ENCODE measurements around the gene FKBP1B. TPM values are rescaled to one million over a fixed set of nuclear protein-coding genes. Genes with fewer than 3 reads are reported as not detected.
"Not testable (repeated sequence)": the region's sequence is repeated elsewhere in the genome, so short reads cannot be mapped to it uniquely, and the experiment has no call there.

FKBP1B gene
- total RNA-seq, 1 donor from 2014 or later: 73.8 TPM

- not testable (repeated sequence) for DNase-seq (ENCODE audit: low spot score in 2 of 2); FAIRE-seq
Measured at GRCh38 chr2:24093270-24093669, 43.7 kb downstream of the FKBP1B start.

- DNase-seq (ENCODE audit: low spot score in 2 of 2); FAIRE-seq: not testable (repeated sequence)
Measured at GRCh38 chr2:24095171-24095677, 45.7 kb downstream of the FKBP1B start.

- FAIRE-seq; DNase-seq (ENCODE audit: low spot score in 2 of 2): not testable (repeated sequence)
Measured at GRCh38 chr2:24100732-24101131, 51.2 kb downstream of the FKBP1B start.

GRCh38 chr2:24101992-24102391 lies 52.5 kb downstream of the FKBP1B start:
- FAIRE-seq: no peak
- DNase-seq (ENCODE audit: low spot score in 2 of 2): no peak

- FAIRE-seq: no peak
- DNase-seq (ENCODE audit: low spot score in 2 of 2): no peak
Measured at GRCh38 chr2:24102677-24103076, 53.1 kb downstream of the FKBP1B start.

- FAIRE-seq (no peak), DNase-seq (ENCODE audit: low spot score in 2 of 2) (no peak)
Measured at GRCh38 chr2:24104110-24104650, 54.6 kb downstream of the FKBP1B start.

GRCh38 chr2:24104906-24105305 lies 55.4 kb downstream of the FKBP1B start:
- DNase-seq (ENCODE audit: low spot score in 2 of 2): no peak
- no peak for FAIRE-seq

- FAIRE-seq (no peak), DNase-seq (ENCODE audit: low spot score in 2 of 2) (no peak)
Measured at GRCh38 chr2:24105816-24106215, 56.3 kb downstream of the FKBP1B start.

- DNase-seq (ENCODE audit: low spot score in 2 of 2) (no peak), FAIRE-seq (no peak)
Measured at GRCh38 chr2:24106786-24107185, 57.2 kb downstream of the FKBP1B start.

- FAIRE-seq (peak; percentile 31), DNase-seq (ENCODE audit: low spot score in 2 of 2) (no peak)
Measured at GRCh38 chr2:24107336-24107735, 57.8 kb downstream of the FKBP1B start.

- not testable (repeated sequence) for DNase-seq (ENCODE audit: low spot score in 2 of 2); FAIRE-seq
Measured at GRCh38 chr2:24109431-24109830, 59.9 kb downstream of the FKBP1B start.

- FAIRE-seq (no peak), DNase-seq (ENCODE audit: low spot score in 2 of 2) (no peak)
Measured at GRCh38 chr2:24110660-24111303, 61.2 kb downstream of the FKBP1B start.

GRCh38 chr2:24111407-24111901 lies 61.9 kb downstream of the FKBP1B start:
- no peak for FAIRE-seq
- no peak for DNase-seq (ENCODE audit: low spot score in 2 of 2)

Small RNA genes within 50 kb of the gene (small RNA-seq; reads per million reads assigned to genes)
- not detected for gene RNU6-370P

Other genes with a start within 250 kb of the FKBP1B start
- 55.0 TPM for gene ATAD2B, start 122.6 kb upstream of the FKBP1B start, total RNA-seq
- 64.8 TPM for gene UBXN2A, start 109.3 kb upstream of the FKBP1B start, total RNA-seq
- gene MFSD2B, start 39.7 kb upstream of the FKBP1B start, total RNA-seq: 0.41 TPM
- 27.3 TPM for gene WDCP, start 2.4 kb upstream of the FKBP1B start, total RNA-seq
- 125 TPM for gene SF3B6, start 26.6 kb downstream of the FKBP1B start, total RNA-seq
- 15.5 TPM for gene TP53I3, start 35.1 kb downstream of the FKBP1B start, total RNA-seq
- gene PFN4, start 73.6 kb downstream of the FKBP1B start, total RNA-seq: not detected
- 127 TPM for gene FAM228B, start 73.7 kb downstream of the FKBP1B start, total RNA-seq
- gene FAM228A, start 125.3 kb downstream of the FKBP1B start, total RNA-seq: 3.3 TPM

Data from frontal cortex (tissue), 4 donors.